Erythroblast (primary cell): ENCODE results near the gene TYSND1.

Experiments
- DNase-seq, 2 experiments: peaks; one replicate each; lab custom pipeline; 2025; lab: John Stamatoyannopoulos, UW
- GATA1 ChIP-seq: IDR thresholded peaks from 2 replicates; pipeline ENCODE4 v1.6.1; 2011; ENCODE audit warnings: low read depth, mild to moderate bottlenecking, control low read depth, low read length, moderate library complexity
- POLR2A ChIP-seq: IDR thresholded peaks from 2 replicates; pipeline ENCODE4 v1.6.1; 2011; ENCODE audit warnings: mild to moderate bottlenecking, low read length

TYSND1 gene

DNA sequence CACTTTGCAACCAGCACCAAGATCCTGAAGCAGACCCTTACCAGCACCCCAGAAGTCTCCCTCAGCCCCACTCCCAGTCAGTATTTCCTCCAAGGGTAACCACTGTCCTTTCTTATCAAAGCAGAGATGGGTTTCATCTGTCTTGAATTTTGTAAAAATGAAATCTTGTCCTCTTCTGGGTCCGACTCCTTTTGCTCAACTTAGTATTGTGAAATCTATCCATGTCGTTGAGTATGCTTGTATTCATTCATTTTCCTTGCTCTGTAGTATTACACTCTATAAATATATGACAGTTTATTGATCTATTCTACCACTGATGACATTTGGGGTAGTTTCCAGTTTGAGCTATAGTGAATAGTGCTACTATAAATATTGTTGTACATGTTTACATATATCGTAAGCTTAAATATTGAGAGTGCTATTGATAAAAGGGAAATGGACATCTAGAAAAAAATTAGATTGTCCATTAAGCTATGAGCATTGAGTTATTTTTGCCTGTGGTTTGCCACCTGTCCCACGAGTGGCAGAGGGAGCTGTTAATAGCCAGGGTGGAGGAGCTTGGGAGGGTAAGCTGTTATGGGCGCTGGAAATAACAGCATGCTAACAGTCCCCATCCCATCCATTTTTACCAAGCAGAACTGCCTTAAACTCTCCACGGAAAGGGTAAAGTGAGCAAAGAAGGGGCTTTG lies 50.3 kb downstream of the TYSND1 start:
- no peak for TF ChIP-seq GATA1
- no peak for TF ChIP-seq POLR2A
- DNase-seq: no peak

DNA sequence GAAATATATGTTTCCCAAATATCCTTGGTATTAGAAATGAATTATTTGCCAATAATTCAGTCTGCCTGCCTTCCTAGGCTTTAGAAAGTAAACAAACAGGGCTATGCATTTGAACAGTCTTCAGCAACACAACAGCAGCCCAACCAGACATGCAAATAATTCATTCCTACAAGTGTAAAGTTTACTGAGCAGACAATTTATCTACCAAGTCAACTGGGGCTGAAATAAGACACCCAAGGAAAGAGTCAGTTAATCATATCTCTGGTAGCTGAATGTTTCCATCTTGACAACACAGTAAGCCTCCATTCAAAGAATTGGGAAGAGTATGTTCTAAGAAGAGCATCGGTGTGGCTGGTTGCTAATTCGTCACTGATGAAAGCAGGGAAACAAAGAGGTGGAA lies 52.2 kb downstream of the TYSND1 start:
- TF ChIP-seq GATA1 (no peak), POLR2A (no peak)
- no peak for DNase-seq

DNA sequence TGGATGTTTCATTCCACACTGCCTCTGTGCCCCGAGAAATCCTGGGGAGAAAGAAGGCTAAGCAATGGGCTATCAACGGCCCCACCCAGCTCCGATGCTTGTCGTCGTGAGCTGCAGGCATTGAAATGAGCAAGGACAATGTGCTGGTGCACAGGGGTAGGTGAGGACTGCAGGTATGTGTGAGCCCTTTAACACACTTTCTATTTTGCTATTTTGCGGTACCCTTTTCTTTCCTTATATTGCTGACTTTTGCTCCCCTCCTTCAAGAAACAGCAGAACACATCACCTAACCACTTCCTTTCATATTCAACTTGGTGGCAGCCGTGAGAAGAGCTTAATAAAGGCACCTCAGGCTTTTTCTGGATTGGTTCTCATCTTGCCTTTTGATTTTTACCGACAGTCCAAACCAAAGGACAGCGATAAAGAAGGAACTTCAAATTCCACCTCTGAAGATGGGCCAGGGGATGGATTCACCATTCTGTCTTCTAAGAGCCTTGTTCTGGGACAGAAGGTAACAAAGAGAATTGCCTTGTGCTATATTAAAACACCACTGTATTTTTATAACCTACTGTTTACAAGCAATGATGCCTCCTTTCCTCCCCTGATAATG lies 53.1 kb downstream of the TYSND1 start:
- no peak for TF ChIP-seq GATA1
- TF ChIP-seq POLR2A: no peak
- DNase-seq: no peak

DNA sequence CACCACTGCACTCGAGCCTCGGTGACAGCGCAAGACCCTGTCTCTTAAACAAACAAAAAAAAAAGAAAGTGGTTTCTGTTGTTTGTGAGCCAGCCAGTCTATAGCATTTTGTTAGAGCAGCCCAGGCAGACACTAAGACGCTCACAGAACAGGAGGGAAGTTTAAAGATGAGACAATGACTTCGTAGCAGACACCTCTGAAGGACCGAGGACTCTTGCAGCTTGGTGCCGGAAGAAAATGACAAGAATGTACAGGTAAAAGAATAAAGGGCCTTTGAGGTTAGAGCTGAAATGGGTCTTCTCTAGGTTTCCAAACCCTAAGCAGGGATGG lies 54.1 kb downstream of the TYSND1 start:
- TF ChIP-seq POLR2A: no peak
- no peak for DNase-seq

DNA sequence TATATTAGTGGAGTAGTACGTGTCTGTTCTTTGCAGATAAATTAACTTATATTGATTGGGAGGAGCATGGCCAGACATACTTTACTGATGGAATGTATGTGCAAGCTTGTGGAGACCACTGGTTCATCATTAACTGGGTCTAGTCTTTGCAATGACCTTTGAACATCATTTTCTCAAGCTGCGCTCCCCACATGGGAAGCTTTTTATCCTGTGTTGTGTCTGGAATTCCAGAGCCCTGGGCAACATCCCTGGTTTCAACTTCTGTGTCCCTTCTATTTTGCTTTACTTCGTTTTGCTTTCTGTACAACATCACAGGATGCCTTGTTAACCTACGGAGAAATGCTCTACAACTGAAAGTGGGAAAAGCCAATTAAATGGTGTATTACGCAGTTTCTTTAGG lies 55.5 kb downstream of the TYSND1 start:
- no peak for DNase-seq
- TF ChIP-seq GATA1 (no peak), POLR2A (no peak)

DNA sequence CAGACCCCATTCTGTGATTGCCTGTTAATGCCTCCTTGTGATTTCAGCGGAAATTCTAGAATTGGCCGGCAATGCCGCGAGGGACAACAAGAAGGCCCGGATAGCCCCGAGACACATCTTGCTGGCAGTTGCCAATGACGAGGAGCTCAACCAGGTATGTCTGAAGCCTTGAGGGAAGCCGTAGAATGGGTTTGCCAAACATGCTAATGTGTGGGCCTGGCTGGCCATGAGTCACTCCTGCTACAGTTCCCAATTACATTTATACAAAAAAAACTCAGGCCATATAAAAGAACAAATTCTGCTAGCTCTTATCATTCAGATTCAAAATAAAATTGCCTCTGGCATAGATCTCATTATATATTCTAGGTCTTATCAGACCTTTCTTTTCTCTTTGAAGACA lies 56.5 kb downstream of the TYSND1 start:
- no peak for TF ChIP-seq POLR2A
- no peak for TF ChIP-seq GATA1
- no peak for DNase-seq

DNA sequence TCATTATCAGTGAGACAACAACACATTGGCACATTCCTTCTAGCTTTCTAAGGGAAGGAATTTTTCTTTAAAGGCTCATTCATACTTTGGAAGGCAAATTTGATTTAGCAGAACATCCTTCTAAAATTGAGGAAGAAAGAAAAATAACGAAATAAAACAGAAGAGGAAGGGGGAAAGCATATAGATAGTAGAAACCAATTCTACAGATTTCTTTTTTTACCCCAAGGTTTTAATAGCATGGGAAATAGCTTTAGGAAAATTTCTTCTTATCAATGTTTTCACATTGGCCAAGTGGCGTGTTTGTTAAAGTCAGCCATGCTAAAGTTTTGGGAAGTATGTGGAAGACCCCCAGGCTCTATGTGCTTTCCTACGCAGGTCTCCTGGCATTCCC lies 58.2 kb downstream of the TYSND1 start:
- no peak for DNase-seq
- TF ChIP-seq GATA1 (no peak), POLR2A (no peak)
